HG02623 (cell line): ENCODE results near the gene PEMT.

ENCODE experiments used
- ATAC-seq: cut with Tn5 transposase; IDR thresholded peaks from one replicate; pipeline ENCODE4 v1.9.1; 2021; ENCODE audit warnings: moderate library complexity; ENCODE audit not compliant: unreplicated experiment

Gene PEMT

DNA sequence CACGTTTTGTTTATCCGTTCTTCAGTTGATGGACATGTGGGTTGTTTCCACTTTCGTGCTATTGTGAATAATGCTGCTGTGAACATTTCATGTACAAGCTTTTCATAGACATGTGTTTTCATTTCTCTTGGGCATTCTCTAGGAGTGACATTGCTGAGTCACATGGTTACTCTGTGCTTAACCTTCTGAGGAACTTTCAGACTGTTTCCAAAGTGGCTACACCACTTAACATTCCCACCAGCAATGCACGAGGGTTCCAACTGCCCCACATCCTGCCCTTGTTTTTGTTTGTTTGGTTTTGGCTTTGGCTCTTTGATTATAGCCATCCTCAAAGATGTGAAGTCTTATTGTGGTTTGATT lies 14.2 kb upstream of the PEMT start:
- ATAC-seq: no peak

DNA sequence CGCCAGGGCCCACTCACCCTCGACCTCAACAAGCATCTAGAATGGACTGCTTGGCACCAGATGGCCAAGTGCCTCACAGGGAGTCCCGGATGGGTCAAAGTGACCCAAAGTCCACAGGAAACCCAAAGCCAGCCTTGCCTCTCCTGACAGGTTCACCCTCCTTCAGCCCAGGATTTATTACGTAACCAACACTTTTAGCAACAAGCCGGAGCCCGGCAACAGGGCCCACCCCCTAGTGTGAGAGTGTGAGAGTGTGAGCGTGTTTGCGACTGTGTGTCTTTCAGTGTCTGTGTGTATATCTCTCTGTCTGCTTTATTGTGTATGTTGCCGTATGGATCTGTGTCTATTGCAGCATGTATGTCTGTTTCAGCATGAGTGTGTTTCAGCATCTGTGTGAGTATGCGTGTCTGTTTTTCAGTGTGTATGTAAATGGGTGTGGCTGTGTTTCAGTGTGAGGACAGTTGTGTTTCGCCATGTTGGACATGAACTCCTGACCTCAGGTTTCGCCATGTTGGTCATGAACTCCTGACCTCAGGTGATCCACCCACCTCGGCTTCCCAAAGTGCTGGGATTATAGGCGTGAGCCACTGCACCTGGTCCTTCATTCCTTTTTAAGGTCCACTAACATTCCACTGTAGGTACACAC lies 13.7 kb upstream of the PEMT start:
- no peak for ATAC-seq

DNA sequence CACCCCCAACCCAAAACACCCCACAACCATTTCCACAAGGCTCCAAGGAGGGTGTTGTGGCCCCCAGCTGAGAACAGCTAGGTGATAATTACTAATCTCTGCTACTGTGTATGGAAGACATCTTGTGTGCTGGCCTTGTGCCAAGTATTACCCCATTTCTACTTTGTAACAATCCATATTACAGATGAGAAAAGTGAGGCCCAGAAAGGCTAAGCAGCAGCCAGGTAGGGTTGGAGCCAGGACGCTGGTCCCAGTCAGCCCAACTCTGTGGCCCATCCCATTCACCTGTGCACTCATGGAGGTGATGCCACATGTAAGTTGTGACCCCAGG lies 12.4 kb upstream of the PEMT start:
- ATAC-seq: no peak

DNA sequence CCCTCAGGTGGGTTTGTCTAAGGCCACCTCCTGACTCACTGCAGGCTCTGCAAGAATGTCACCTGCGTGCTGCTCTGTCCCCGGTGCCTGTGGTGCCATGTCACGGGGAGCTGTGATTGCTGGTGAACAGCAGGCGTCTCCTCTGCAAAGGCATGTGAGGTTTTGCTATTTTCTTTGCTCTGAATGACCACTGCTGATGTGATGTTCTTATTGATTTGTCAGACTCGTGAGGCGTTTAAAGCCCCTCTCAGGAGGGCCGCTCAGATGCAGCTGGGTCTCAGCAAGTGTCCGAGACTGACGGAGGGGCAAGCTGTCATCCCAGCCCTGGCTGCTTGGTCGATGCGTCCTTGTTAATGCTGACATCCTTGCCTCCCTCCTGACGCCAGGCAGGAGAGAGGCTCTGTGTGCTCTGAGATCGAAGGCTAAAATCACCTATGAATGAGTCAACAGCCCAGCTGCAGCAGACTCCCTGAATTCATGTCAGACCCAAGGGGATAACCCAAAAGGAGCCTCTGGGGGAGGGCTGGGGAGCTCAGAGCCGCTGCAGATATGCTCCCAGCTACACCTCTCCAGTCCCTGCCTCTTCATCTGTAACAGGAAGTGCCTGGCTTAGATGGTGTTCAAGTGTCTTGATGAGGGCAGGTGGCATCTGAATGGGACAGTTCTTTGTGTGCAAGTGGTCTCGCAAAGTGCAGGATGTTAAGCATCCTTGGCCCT lies 11.8 kb upstream of the PEMT start:
- no peak for ATAC-seq

DNA sequence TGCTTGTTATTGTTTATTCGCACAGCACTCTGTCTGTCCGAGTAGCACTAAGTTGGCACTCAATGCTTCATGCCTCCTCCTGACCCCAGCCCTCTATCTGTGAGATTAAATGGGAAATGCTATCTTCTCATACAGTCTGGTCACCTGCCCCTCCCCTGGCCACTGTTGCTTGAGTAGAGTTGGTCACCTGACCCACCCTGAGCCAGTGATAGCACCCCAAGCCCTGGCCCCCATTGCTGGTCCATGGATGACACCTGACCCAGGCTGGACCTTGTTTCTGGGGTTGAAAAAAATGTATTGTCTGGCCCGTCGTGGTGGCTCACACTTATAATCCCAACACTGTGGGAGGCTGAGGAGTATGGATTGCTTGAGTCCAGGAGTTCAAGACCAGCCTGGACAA lies 8.5 kb upstream of the PEMT start:
- no peak for ATAC-seq

DNA sequence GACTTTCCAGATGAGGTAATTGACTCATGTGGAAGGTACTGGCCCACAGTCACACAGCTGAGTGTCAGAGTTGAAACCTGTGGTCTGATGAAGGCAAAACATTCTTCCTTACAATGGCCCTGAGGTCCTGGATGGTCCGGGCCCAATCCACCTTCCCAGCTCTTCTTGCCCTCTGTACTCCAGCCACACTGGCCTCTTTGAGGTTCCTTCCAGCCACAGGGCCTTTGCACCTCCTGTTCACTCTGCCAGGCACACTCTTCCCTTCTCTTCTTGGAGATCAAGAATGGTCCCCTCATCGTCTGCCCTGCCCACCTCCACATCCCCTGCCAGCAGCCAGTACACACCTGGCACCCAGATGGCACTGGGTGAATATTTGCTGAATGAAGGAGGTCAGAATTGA lies 6.5 kb upstream of the PEMT start:
- ATAC-seq: no peak

DNA sequence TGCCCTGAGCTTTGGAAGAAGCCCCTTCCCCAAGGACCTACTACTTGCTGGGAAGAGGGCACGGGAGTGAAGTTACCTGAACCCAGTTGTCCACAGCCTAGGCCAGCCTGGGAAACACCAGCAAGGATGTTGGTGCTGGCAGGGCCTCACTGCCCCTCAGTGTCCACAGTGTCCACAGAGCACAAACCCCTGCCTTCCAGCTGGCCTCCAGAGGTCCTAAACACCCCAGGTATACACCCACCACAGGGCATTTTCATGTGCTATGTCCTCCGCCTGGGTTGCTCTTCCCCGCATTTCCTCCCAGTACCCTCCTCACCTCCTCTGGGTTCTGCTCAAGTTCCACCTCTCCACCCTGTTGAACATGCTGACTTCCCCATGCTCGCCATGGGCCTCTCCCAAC lies 4.2 kb upstream of the PEMT start:
- ATAC-seq: no peak

DNA sequence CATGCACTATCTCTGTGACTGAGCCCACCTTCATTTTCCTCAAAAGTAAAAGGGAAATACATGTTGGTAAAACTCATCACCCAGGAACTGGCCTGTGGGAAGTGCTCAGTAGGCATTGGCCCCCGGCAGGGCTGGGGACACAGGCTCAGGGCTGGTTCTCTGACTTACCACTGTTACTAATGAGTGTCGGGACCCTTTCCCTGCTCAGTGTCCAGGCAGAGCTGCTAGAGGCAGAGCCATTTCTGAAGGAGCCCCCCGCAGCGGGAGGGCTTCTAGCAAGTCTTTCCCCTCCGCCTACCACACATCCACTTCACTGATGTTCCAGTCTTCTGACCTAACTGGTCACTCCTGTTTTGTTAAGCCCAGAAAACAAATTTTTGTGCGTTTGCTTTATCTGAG lies 1.7 kb upstream of the PEMT start:
- no peak for ATAC-seq

DNA sequence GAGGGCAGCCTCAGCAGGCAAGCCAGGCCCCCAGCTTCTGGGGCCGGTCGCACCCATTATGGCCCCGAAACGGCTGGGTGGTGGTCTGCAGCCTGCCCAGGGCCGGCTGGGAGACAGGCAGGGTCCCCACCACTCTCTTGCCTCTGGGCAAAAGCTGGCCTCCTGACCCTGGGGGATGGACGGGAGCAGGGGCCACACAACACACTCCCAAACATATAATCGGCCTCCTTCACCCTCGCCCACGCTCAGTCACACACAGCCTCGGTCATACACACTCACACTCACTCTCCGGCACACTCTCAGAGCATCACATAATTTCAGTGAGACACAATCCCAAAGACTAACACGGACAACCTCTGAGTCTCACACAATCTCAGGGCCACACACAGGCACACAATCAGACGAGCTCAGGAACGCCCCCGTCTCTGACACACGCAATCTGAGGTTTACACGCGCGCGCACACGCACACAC lies 589 bp downstream of the PEMT start:
- no peak for ATAC-seq

DNA sequence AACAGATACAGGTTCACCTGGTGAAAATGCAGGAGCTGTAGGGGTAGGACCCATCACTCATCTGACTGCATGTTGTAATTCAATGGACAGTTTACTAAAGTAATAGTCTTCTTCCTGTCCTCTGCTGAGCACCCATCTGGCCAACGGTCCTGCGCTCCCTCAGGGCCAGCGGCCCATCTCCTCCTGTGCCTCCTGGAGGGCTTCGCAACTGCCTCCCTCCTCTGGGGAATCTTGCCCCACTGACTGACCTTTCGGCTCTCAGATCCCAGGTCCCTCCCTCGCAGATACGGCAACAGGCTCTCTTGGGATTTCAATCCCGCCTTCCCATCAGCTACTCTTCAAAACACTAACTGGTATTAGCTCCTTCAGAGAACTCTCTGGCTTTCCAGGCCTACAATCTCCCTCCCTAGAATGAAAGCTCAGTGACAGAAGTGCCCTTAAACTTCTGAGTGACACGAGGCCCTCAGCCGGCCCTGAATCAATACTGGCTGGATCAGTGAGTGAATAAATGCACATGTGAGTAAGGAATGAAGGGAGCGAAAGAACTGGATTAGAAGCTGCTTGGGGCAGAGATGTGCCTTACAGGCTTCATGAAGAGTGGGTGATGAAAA lies 1.3 kb downstream of the PEMT start:
- no peak for ATAC-seq

DNA sequence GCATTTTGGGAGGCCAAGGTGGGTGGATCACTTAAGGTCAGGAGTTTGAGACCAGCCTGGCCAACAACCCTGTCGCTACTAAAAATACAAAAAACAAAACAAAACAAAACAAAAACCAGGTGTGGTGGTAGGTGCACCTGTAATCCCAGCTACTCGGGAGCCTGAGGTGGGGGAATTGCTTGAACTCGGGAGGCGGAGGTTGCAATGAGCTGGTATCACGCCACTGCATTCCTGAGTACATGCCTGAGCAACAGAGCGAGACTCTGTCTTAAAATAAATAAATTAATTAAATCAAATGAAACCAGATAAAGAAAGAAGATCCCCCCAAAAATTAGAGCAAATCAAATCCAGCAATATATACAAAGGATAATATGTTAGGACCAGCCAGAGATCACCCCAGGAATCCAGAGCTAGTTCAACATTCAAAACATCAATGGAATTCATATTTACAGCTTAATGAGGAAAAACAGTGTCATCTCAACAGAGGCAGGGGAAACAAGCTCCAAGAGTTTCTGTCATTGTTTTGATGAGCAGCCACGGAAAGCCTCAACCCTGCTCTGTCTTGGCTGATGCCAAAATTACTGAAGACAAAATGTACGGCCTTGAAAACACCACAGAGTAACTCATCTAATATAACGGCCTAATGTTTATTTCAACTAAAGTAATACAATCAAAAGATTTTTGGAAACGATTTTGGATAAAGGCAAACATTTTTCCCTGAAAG lies 3.7 kb downstream of the PEMT start:
- ATAC-seq: no peak

DNA sequence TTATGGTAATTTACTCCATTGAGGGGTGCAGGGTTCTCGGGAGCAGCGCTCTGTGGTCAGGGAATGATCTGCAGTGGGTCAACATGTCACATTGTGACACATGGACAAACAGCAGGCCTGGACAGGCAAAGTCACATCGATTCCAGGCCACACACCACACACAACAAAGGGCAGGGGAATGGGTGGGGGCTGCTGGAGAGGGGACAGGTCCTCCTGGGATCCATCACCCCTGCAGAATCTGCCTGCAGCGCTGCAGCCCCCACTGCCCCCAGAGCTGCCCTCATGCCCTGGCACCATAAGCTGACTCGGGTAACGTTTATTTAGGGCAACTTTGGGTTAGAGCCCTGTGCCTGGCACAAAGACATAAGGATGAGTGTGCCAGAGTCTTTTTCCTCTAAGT lies 9.1 kb downstream of the PEMT start:
- no peak for ATAC-seq

DNA sequence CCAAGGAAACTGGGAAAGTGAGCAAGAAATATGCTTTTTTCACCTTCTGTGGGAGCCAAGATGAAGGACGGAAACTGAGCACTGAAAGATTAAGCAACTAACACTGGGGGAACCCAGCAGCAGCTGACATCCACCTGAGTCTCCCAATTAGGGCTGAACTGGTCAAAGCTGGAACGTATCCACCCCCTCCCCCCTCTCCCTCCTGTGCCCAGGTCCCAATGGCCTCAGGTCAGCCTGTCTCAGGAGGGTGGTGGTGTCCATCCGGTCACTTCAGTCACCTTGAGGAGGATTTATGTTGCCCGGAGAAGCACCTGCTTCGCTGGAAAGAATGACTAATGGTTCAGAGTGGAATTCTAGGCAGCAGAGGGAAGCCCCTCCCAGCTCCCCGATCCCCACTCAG lies 10.0 kb downstream of the PEMT start:
- ATAC-seq: no peak

DNA sequence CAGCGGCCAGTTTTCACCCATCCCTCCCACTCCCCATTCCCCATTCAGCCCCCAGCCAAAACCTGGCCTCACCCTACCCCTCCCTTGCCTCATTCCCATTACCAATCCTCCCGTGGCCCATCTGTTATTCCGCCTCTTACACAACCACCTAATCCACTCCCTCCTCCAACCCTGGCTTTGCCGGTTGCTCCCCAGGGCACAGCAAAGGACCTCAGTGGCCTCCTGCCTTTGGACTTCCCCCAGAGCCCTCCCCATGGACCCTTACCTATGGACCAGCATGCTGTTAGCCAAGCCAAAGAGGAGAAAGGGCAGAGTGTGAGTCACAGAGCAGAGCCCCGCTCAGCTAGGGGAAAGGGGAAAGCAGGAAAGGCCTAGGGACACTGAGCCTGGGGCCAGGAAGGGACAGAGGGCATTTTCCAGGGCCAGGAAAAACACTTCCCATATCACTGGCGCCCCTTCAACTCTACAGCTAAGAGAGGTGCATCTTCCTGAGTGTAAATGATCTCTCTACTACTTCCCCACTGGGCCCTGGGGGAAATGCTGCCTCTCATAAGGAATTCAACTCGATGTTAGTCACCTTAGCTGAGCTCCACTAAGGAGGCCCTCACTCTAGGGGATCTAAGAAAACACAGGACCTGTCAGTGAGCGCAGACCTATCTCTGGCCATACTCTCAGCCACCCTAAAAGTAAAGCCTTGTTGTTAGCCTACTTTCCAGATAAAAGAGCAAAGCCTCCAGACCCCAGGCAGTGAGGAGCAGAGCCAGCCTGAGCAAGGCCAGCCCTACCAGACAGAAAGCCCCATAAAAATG lies 10.6 kb downstream of the PEMT start:
- no peak for ATAC-seq

DNA sequence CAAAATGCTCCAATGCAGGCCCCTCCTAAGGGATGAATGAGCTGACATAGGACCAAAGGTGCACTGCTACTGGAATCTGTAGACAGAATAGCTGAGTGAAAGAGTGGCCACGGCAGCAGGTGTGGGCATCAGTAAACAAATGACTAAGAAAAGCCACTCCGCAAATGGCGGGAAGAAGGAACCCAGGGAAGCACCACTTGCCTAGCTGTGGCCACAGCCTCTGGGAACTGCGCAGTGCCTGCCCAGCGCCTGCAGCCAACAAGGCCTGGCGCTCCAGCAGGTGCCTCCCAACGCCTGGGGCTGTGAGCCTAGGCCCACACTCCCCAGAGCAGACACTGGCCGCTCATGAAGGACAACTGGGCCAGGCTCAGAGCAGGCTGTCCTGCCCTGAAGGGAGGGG lies 11.8 kb downstream of the PEMT start:
- ATAC-seq: no peak

DNA sequence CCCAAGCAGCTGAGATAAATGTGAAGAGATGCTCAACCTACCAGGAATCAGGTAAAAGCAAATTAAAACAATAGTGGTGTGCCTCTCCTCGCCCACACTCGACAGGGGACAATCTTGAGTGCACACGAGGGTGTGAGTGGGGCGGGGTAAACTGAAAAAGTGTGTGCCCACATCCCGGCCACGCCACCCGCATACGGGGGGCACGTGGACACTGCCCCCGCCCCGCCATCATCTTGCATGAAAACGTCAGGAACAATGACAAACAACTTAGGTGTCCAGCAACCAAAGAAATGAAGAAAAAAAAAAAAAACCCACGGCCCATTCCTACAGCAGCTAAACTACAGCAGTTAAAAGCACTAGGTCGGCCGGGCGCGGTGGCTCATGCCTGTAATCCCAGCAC lies 14.1 kb downstream of the PEMT start:
- ATAC-seq: no peak

DNA sequence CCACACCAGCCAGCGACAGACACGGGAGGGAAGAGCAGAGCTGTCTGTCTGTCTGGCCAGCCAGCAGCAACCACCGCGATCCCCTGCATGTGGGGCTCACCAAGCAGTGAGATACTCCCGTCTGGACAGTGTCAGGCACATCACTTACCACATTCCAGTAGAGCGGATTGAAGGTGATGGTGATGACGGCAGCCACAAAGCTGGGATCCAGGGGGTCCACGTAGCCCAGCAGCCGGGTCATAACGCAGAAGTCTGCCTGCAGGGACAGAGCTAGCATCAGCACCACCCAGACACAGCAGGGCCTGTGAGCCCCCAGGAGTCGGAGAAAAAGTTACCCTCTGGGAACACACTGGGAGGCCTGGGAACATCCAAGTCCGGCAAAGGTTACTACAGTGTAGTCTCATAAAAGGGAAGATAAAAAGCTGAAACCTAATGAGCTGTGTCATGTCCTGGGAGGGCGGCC lies 14.7 kb downstream of the PEMT start:
- ATAC-seq: no peak

DNA sequence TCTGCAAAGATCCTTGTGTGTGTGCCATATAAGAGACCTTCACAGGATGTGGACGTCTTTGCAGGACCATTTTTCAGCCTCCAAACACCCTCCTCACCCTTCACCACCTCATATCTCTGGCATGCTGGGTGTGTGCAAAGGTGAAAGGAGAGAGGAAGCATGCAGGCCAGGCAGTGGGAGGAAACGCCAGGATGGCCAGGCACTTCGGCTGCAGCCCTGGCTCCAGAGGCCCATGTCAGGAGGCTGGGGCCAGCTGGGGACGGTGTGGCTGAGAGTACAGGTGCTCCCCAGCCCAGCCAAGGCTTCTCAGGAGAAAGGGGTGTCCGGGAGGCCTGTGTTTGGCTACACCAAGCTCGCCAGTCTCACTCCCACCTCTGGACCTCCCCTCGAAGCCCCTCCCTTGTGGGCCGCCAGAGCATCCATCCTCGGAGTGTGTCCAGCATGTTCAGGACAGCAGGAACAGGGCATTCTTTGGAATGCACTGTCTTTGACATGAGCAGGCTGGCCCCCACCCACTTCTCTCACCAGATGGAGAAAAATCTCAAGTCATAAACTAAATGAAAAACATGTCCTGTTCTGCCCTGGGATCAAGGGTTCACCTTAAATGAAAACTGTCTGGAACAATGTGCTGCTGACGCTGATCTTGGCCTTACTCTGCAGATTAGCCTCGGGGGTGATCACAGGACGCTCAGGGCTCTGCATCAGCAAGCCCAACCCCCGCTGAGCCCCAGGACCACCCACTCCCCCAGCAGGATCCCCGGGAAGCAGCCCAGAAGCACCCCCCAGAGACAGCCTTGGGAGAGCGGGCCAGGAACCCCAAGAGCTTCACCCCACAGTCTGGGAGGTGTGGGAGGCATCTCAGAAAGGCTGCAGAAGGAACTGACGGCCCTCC lies 15.9 kb downstream of the PEMT start:
- ATAC-seq: no peak

DNA sequence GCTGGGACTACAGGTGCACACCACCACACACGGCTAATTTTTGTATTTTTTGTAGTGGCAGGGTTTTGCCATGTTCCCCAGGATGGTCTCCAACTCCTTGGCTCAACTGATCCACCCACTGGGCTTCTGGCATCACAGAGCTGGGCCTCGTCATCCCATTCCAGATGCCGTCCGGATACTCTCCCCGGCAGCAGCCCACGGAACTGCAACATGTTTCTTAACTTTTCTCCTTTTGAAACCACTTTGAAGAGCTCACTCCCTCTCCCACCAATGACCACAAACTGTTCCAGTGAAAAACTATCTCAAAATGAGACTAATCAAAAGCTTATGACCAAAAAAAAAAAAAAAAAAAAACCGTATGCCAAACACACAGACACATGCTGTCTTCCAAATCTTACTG lies 17.6 kb downstream of the PEMT start:
- no peak for ATAC-seq
